Measurements from ENCODE around the gene RSF1.

DNA sequence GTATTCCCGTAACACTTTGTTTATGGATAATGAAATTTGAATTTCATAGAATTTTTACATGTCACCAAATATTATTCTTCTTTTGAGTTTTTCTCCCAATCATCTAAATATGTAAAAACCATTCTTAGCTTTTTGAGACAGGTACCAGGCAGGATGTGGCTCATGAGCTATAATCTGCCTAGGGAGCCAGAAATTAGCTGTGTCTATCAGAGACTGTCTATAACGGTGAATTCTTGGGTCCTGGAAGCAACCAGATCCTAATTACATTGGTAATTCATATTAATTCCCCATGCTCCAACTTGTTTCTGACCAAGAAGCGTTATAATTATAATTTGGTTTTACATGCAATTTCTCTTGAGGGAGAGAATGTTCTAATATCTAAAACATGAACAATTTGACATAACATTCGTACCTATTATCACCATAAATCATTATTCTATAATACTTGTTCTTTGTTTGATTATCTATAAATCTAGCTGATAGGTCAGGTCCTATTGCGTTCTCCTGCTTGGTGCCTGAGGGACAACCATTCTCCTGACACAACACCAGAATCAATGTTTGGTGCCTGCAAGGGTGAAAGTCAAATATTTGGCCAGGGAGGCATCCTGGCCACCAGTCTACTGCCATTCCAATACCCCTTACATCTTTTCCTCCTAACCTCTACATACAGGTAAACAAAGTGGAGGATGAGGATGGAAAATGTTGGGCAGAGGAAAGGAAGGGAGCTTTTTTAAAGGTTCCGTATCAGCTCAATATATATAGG lies 69.9 kb downstream of the RSF1 start:
- TF ChIP-seq, protein P1, sequence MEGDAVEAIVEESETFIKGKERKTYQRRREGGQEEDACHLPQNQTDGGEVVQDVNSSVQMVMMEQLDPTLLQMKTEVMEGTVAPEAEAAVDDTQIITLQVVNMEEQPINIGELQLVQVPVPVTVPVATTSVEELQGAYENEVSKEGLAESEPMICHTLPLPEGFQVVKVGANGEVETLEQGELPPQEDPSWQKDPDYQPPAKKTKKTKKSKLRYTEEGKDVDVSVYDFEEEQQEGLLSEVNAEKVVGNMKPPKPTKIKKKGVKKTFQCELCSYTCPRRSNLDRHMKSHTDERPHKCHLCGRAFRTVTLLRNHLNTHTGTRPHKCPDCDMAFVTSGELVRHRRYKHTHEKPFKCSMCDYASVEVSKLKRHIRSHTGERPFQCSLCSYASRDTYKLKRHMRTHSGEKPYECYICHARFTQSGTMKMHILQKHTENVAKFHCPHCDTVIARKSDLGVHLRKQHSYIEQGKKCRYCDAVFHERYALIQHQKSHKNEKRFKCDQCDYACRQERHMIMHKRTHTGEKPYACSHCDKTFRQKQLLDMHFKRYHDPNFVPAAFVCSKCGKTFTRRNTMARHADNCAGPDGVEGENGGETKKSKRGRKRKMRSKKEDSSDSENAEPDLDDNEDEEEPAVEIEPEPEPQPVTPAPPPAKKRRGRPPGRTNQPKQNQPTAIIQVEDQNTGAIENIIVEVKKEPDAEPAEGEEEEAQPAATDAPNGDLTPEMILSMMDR (IDR thresholded peaks at IDR 0.05): no peak
- TF ChIP-seq POLR2A (IDR thresholded peaks at IDR 0.05): no peak
